ENCODE data around the gene RNASE4.

The RNASE4 gene

DNA sequence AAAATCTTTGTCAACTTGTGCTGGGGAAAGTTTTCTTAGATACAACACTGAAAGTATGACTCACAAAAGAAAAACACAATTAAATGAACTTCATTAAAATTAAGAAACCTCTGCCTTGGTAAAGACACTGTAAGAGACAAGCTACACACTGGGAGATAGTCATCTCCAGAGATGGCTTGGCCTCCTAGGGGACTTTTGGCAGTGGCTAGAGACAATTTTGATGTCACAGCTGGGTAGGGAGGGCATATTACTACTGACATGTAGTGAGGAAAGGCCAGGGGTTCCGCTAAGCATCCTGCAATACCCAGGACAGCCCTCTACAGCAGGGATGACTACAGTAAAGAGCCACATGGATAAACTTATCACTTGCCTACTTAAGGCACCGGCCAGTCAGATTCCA is 8.7 kb upstream of the RNASE4 start:
- DNase-seq (ENCODE audit: low read depth in 2 of 2), result no peak

GRCh38 chr14:20676072-20676471 is 8.3 kb upstream of the RNASE4 start:
- DNase-seq (ENCODE audit: low read depth in 2 of 2), result no peak

DNA sequence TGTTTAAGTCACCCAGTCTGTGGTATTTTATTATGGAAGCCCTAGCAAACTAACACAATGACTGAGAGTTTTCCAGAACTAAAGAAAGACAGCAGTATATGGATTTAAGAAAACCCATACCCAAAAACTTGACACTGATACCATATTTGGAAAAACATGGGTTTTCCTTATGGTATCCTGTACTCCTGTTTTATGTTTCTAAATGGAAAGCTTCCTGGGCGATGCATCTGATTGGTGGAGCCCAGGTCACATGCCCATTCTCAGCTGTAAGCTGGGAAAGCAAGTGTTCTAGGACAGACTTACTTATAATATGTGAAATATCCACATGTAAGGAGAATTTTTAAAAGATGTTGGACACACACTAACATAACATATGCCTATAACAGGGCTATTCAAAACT is 4.5 kb upstream of the RNASE4 start:
- no peak for DNase-seq (ENCODE audit: low read depth in 2 of 2)

- DNase-seq (ENCODE audit: low read depth in 2 of 2), result no peak
Measured at GRCh38 chr14:20680363-20680762, 4.0 kb upstream of the RNASE4 start.

DNA sequence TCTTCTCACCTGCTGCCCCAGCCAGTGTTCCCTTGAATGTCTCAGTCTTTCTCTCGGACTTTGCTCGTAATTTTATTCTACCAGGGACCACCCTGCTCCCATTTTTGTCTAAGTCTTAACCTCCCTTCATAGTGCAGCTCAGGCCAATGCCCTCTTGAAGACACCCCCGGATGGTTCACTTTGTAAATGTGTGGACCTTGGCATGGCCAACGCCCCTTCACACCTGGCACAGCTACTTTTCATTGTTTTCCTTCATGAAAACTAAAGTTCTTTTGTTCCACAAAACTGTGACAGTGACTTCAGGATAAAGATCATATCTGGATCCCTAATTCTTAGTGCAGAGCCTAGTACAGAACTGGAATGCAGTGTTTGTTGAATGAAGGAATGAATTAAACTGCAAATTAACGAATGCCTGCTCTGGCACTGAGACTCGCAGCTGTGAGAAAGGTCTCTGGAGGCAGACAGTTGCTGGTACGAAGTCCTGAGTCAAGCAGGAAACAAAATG is 3.5 kb upstream of the RNASE4 start:
- no peak for DNase-seq (ENCODE audit: low read depth in 2 of 2)

GRCh38 chr14:20681348-20682126 is 2.8 kb upstream of the RNASE4 start:
- DNase-seq (ENCODE audit: low read depth in 2 of 2), result peak; percentile 69 to 84

GRCh38 chr14:20682127-20682434 is 2.3 kb upstream of the RNASE4 start:
- DNase-seq (ENCODE audit: low read depth in 2 of 2), result no peak

DNA sequence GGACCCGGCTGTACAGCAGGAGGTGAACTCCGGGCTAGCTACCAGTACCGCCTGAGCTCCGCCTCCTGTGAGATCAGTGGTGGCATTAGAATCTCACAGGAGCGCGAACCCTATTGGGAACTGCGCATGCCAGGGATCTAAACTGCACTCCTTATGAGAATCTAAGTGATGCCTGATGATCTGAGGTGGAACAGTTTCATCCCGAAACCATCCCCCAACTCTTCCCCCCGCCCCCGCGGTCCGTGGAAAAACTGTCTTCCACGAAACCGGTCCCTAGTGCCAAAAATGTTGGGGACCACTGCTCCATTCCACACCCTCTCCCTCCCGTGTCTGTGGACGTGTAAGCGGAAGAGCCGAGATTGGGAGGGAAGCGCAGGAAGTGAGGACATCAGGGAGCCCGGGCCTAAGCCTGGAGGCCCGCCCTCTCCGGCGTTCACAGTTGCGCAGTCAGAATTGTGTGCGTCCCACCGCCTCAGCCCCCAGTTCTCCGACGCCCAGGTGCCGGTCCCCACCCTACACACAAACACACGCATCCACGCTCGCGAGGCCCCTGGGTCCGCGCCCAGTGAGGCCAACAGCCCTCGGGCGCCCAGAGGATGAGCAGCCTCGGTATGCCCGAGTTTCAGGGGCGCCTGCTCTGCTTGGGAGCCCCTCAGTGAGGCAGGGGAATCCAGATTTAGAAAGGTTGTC is 1.8 kb upstream of the RNASE4 start:
- peak; percentile 45 to 51 for DNase-seq (ENCODE audit: low read depth in 2 of 2)

DNA sequence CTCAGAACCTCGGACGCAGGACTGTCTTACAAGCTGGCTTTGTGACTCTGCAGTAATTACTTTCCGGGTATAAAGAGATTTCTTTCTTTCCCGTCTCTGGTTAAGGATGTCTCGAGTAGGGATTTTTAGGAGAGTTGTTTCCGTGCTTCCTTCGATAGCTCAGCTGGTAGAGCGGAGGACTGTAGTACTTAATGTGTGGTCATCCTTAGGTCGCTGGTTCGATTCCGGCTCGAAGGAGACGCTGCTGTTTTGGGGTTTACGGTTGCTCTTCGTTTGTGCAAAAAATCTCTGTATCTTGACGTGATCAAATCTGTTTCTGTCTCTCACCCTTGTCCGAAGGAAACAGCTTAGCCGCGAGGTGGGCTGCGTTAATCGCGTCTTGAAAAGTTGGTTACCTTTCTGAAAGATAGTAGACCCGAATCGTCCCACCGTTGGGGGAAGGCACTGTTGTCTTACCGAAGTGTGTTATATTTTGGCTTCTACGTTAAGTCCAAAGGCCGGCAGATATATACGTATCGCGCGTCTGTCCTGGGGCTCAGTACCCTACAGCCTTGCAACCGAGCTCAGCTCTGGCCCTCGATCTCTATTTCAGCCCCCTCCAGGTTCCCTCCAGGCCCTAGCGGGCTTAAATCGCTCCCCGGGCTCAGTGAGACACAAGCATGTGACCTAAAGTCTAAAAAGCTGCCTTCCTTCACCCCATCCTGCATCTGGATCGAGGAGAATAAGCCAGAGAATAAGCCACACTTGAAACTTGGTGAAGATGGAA is 1.1 kb upstream of the RNASE4 start:
- peak; percentile 51 to 59 for DNase-seq (ENCODE audit: low read depth in 2 of 2)

DNA sequence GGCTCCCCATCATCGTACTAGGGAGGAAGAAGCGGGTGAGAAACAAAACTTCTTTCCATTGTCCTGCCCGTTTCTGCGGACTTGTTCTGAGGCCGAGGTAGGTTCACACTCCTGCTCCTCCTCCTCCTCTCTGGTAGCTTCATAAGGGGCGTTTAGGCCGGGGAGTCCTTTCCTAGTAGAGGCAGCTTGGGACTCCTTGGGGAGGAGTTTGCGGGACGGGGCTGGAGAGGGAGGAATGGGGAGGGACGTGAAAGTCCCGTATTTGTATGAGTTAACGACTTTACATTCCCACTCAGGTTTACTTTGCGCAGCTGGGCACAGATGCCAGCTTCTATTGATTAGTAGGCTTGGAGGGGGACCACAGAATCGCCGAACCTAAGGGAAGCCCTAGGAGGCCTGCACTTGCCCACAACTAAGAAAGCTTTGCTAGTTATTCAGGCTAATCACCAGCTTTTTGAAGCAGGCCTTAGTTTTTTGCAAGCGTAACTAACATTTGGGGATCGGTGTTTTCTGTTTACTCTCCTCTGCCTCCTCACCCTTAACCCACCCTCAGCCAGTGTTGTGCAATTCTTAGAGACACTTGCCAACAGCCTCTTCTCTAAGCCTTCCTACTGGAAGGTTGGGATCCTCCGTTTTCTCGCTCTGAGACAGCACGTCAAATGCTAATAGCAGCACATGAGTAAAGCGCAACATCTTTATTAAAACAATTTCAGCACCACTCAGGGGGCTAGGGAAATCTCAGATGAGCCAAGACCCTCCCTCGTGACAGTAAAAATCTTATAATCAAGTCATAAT is 499 bp downstream of the RNASE4 start:
- DNase-seq (ENCODE audit: low read depth in 2 of 2), result no peak

GRCh38 chr14:20686386-20687143 is 2.2 kb downstream of the RNASE4 start:
- no peak for DNase-seq (ENCODE audit: low read depth in 2 of 2)

DNA sequence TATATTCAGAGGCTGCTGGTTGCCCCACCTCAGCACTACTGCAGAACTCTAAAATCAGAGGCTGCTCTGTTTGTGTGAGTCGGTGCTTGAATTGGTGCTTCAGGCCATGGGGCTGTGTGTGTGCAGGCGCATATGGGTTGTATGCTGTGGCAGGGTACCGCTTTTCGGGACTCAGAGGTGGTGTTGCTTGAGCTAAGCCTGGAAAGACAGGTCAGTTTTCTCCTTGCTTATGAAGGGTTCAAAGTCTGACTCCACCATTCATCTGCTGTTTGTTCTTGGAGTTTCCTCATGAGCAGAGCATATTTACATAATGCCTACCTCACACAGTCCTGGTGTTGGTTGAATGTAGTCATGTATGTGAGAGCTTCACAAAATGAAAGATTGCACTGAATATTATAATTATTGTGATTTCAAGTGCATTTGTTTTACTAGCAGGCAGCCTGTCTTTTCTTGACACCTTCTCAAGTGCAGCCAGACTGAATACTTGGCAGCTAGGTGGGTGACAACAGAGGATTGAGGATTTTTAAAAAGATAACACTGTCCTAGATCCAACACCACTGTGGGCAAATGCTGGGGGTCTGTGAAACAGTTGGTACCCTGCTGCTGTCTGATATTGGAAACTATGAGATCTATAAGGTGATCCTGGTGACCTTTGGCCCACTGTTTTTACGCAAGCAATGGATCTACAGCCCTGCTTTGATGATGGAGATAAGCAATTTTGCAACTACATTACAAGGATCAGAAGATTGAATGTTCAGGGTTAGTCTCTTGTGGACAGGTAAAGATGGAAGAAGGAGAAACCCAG is 3.2 kb downstream of the RNASE4 start:
- no peak for DNase-seq (ENCODE audit: low read depth in 2 of 2)

DNA sequence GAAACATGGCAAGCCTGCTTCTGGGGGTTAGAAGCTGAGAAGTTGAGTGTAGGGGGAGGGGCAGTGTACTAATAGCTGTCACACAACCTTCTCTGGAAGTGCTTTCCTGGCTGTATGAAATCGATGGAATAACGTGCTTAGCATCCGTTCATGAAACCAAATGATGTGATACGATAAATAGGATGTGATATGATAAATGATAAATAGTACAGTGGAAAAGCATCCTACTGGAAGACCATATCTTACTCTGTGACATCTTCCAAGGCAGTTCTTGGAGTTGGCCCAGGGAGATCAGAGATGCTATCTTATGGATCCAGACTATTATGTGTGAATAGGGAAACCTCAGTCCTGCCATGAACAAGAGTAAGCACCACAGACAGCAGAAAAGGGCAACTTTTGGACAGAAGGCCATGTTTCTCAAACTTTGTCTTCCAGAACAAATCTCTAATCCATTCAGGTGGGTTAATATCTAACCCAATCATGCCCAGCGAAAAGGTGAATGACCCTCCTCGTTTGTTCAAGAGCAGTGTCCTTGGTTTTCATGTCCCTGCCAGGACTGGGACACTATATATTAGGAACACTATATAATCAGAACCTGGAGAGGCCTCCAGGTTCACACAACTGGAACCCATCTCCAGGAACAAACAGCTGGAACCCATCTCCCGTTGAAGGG is 3.9 kb downstream of the RNASE4 start, which contains the start of gene ANG:
TSS of gene ANG (plus strand) at position 598 of the 673 bp plus-strand sequence. CDS start 4,801 bp downstream, outside the sequence.
- DNase-seq (ENCODE audit: low read depth in 2 of 2), result no peak

DNA sequence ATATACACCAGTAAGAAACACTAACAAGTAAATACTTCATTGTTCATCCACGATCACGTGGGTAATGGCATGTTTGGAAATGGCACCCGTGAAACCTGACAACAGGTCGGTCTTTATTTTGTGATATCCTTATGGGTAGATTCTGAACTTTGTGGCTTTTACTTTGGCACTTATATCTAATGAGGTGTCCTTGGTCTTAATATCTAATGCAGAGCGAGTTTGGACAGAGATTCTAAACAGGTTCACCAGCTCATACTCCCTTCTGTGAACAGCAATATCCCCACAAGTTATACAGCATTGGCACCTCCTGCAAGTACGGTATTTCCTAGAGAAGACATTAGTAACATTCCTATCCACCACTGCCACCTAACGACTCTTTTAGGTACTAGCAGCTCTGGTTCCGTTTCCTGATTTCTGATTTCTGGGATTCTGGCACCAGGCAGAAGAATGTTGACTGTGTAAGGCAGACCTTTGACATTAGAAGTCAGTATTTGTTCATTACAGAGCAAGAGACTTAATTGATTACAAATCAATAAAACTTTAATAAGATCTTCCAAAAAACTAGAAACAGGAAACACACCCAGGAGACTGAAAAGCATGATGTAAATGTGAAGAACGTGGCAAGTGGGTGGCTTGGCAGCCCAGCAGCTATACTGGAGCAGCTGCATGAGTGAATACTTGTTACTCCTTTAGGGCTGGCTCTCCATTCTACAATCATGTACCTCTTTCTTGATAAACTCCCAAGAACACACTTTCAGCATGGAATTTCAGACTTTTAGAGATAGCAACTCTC is 6.7 kb downstream of the RNASE4 start:
- no peak for DNase-seq (ENCODE audit: low read depth in 2 of 2)

DNA sequence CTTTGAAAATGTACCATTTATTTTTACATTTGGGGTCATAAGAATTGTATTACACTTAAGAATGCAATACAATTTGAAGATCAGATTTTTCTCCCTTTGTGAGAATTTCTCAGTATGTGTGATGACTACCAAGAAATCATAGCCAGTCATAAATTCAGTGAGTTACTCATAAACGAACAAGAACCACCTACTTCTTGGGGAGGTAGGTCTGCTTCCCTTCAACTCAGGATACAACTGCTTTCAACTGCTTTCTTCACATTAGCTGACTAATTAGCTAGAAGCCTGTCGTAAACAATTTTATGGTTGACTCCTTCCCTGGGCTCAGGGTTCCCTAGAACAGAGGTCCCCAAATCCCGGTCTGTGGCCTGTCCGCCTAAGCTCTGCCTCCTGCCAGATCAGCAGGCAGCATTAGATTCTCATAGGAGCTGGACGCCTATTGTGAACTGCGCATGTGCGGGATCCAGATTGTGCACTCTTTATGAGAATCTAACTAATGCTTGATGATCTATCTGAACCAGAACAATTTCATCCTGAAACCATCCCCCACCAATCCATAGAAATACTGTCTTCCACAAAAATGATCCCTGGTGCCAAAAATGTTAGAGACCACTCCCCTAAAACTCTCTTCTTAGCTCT is 7.9 kb downstream of the RNASE4 start:
- no peak for DNase-seq (ENCODE audit: low read depth in 2 of 2)

- DNase-seq (ENCODE audit: low read depth in 2 of 2), result no peak
Measured at GRCh38 chr14:20696764-20697163, 12.4 kb downstream of the RNASE4 start.

GRCh38 chr14:20697273-20698017 is 13.1 kb downstream of the RNASE4 start:
- peak in 1 of 2 donors; percentile 25 for DNase-seq (ENCODE audit: low read depth in 2 of 2)

- no peak for DNase-seq (ENCODE audit: low read depth in 2 of 2)
Measured at GRCh38 chr14:20698018-20698329, 13.6 kb downstream of the RNASE4 start.

Data from stimulated activated CD8-positive, alpha-beta memory T cell treated with anti-CD3 and anti-CD28 coated beads, Interleukin-15, amount 100 ng/mL, for 4 hours (primary cell).